ENCODE data around the gene PRODH2.

PRODH2 gene

GRCh38 chr19:35812220-35813042 is at the start of gene PRODH2:
TSS of gene PRODH2 (minus strand) at chr19:35812845. CDS start at chr19:35812805, 40 bp downstream.
- DNase-seq: no peak

DNA sequence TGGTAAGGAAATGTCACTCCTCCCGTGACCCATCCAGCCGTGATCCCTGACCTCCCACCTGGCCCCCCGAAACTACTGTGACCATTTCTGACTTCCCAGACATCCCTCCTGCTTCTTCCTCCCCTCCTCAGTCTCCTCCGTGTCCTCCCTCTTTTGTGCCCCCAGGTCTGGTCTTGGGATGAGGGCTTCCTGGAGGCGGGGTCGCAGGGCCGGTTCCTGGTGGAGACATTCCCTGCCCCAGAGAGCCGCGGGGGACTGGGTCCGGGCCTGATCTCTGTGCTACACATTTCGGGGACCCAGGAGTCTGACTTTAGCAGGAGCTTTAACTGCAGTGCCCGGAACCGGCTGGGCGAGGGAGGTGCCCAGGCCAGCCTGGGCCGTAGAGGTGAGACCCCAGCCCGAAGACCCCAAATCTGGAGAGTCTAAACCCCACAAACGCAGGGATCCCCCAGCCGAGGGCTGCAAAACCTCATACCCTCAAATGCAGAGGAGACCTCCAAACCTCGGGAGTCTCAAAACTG is 49.1 kb upstream of the PRODH2 start:
- no peak for DNase-seq

DNA sequence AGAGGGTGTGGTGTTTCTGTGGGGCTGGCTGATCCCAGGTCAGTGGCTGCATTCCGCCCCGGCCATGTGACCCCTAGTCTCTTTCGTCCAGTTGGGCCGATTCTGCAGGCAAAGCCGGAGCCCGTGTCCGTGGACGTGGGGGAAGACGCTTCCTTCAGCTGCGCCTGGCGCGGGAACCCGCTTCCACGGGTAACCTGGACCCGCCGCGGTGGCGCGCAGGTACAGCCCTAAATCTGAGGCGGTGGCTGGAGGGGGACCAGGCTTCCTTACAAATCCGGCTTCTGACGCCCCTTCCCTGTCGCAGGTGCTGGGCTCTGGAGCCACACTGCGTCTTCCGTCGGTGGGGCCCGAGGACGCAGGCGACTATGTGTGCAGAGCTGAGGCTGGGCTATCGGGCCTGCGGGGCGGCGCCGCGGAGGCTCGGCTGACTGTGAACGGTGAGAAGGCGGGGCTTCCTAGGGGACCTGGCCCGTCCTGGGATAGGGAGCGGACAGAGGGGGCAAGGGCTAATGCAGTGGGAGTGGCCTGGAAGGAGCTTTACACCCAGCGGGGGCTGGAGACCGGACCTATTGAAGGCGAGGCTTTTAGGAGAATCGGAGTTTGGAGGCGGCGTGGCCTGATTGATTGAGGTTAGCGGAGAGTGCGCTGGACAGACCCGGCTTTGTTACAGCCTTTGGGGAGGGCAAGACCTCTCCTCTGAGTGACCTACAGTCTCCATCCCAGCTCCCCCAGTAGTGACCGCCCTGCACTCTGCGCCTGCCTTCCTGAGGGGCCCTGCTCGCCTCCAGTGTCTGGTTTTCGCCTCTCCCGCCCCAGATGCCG is 48.4 kb upstream of the PRODH2 start:
- DNase-seq: no peak

DNA sequence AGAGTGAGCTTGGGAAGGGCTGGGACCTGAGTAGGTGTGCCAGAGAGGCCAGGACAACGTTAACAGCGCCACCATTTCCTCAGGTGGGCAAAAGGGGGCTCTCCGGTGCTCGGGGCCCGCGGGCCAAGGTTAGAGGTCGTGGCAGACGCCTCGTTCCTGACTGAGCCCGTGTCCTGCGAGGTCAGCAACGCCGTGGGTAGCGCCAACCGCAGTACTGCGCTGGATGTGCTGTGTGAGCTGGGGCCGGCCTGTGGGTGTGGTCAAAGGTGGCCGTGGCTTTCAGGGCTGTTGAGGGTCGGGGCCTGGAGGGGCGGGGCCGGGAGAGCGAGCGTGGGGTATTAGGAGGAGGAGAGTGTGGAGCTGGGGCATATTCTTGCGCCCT is 47.8 kb upstream of the PRODH2 start:
- DNase-seq: no peak

- DNase-seq: no peak
Measured at GRCh38 chr19:35859414-35859813, 46.8 kb upstream of the PRODH2 start.

- no peak for DNase-seq
Measured at GRCh38 chr19:35858311-35858710, 45.7 kb upstream of the PRODH2 start.

- no peak for DNase-seq
Measured at GRCh38 chr19:35856546-35857149, 44.0 kb upstream of the PRODH2 start, which contains the start of gene KIRREL2. TSS of gene KIRREL2 (plus strand) at chr19:35856911. CDS start at chr19:35857120, 209 bp downstream.

DNA sequence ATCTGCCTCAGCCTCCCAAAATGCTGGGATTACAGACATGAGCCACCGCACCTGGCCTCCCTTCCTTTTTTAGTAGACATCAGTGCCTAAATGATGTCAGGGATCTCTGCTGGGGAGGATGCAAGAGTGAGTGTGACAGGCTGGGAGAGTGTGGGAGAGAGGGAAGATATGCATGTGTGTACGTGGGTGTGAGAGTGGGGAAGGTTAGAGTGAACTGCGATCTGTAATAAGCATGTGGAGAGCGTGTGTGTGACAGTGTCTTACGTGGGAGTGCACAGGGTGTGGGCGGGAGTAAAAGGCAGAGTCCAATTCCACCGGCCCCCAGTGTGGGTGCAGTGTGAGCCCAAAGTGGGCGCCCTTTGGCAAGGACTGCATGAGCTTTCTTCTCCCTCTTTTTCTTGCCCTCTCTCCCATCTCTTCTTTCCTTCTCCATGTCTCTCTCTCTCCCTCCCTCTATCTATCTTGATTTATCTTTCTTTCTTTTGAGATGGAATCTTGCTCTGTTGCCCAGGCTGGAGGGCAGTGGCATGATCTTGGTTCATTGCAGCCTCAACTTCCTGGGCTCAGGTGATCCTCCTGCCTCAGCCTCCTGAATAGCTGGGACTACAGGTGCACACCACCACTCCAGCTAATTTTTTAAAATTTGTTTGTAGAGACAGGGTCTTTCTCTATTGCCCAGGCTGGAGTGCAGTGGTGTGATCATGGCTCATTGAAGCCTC is 40.6 kb upstream of the PRODH2 start:
- DNase-seq: no peak

- DNase-seq: no peak
Measured at GRCh38 chr19:35852029-35852780, 39.6 kb upstream of the PRODH2 start, which contains the start of gene NPHS1. TSS of gene NPHS1 (minus strand) at chr19:35852504. CDS start at chr19:35851837, 667 bp downstream.

- DNase-seq: no peak
Measured at GRCh38 chr19:35851213-35852028, 38.8 kb upstream of the PRODH2 start.

GRCh38 chr19:35848919-35849505 is 36.4 kb upstream of the PRODH2 start:
- DNase-seq: no peak

GRCh38 chr19:35848486-35848885 is 35.8 kb upstream of the PRODH2 start:
- DNase-seq: no peak

GRCh38 chr19:35847911-35848310 is 35.3 kb upstream of the PRODH2 start:
- DNase-seq: no peak

DNA sequence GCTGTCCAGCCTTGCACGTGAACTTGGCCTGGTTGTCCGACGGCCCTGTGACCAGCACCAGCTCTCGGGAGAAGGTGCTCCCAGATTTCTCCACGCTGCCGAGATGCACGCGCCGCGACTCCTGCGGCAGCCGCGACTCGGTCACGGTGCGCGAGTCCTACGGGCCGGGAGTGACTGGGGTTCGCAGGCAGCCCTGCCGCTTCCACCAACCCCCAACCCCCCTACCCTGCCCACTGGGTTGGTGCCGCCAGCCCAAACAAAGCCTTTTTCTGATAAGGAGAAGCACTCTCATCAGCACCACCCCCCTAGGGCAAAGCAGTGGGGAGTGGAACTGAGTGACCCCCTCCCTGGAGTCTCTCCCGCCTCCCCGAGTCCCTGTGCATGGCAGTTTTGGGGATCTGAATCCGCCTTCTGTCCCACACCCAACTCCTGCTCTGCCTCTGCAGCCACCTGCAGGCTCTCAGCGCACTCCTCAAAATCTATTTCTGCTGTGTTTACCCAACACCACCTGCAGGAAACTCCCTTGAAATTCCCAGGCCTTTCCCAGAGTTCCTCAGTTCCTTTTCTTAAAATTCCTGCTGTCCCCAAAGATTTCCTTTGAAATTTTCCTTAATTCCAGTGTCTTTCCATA is 33.5 kb upstream of the PRODH2 start:
- DNase-seq: no peak

DNA sequence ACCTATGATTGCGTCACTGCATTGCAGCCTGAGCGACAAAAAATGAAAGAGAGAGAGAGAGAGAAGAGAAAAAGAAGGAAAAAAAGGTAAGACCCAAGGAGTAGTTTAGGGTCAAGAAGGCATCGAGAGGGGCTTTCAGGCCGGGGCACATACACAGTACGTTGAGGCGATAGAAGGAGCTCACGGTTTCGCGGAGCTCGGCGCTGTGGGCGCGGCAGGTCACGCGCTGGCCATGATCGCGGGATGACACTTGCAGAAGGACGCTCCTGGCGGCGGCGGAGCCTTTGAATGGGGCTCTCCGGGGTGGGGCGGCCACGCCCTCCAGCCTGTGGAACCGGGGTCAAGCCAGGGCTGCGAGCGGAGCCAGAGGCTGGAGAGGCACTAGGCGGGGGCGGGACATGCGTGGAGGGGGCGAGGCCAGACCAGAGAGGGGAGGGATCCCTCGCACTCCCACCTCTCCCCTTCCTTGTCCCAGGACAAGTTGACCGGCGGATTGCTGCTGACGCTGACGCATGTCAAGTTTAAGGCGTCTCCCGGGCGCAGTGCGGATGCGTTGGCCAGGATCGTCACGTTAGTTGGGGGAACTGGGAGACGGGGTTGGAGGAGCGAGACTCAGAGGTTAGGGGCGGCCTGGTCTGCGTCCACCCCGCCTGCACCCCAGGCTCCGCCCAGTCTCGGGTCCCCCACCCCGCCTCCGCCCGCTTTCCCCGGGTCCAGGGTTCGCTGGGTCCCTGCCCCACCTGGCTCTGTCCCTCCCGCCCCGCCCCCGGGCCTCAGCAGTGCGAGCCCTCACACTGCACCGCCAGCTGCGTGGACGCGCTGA is 32.8 kb upstream of the PRODH2 start:
- no peak for DNase-seq

GRCh38 chr19:35844482-35845214 is 32.0 kb upstream of the PRODH2 start:
- no peak for DNase-seq

GRCh38 chr19:35843676-35844481 is 31.2 kb upstream of the PRODH2 start:
- DNase-seq: no peak
